Lower leg skin (tissue), 3 donors: ENCODE measurements around the gene PRM3.

Experiments
- POLR2A ChIP-seq, 2 donors: fragments of 450-650 bp; IDR thresholded peaks; one replicate each; pipeline ENCODE4 v1.6.1; 2016 to 2017; ENCODE audit warnings: antibody characterized with exemption in 2 of 2, mild to moderate bottlenecking in 1 of 2, moderate library complexity in 1 of 2
- TF ChIP-seq, protein P1 (sequence below), 3 donors: fragments of 450-650 bp; IDR thresholded peaks; one replicate each; pipeline ENCODE4 v1.5.1; 2016; ENCODE audit warnings: antibody characterized with exemption in 3 of 3, mild to moderate bottlenecking in 3 of 3, moderate library complexity in 2 of 3

DNA sequence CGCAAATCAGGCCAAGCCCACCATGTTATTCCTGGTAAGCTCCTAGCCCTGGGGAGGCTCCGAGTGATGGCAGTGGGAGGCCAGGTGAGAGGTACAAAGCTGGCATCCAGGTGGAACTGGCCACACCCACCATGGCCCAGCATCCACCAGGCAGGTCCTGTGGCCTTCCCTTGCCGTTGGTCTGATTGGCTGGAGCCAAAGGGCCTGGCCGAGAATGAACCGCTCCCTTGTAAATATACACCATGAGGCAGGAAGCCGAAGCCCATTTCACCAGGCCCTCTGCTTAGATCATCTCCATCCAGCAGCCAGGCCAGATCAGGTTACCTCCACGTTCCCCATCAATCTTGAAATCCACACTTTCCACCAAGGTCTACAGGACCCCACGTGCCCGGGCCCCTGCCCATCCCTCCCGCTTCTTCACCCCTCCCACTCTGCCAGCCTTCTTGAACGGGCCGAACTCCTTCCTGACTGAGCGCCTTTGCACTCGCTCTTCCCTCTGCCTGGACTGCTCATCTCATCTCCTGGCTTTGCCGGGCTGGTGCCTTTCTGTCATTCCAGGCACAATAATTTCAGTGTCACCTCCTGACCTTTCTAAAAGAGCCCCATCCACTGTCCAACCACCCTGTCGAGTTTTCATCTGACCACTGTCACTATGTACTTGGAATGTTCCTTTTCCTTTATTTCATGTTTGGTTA is 23.2 kb downstream of the PRM3 start:
- TF ChIP-seq, protein P1, sequence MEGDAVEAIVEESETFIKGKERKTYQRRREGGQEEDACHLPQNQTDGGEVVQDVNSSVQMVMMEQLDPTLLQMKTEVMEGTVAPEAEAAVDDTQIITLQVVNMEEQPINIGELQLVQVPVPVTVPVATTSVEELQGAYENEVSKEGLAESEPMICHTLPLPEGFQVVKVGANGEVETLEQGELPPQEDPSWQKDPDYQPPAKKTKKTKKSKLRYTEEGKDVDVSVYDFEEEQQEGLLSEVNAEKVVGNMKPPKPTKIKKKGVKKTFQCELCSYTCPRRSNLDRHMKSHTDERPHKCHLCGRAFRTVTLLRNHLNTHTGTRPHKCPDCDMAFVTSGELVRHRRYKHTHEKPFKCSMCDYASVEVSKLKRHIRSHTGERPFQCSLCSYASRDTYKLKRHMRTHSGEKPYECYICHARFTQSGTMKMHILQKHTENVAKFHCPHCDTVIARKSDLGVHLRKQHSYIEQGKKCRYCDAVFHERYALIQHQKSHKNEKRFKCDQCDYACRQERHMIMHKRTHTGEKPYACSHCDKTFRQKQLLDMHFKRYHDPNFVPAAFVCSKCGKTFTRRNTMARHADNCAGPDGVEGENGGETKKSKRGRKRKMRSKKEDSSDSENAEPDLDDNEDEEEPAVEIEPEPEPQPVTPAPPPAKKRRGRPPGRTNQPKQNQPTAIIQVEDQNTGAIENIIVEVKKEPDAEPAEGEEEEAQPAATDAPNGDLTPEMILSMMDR (IDR thresholded peaks at IDR 0.05) = no peak
- no peak for TF ChIP-seq POLR2A (IDR thresholded peaks at IDR 0.05)
